GM12873 (cell line): Measurements from ENCODE around the gene TUBB3.

ENCODE experiments used
- CTCF ChIP-seq: IDR thresholded peaks from 2 replicates; pipeline ENCODE4 v1.5.1; 2012; ENCODE audit warnings: low read depth, mild to moderate bottlenecking, moderate library complexity, low read length, control low read depth; ENCODE audit not compliant: insufficient read depth; ENCODE audit errors: missing control alignments

TUBB3 gene

GRCh38 chr16:89954462-89954861 is 31.3 kb downstream of the TUBB3 start:
- no peak for TF ChIP-seq CTCF

- TF ChIP-seq CTCF, result no peak
These were observed 32.0 kb downstream of the TUBB3 start for GRCh38 chr16:89955001-89955685.

GRCh38 chr16:89956505-89957215 is 33.5 kb downstream of the TUBB3 start:
- TF ChIP-seq CTCF, result no peak

GRCh38 chr16:89957216-89957785 is 34.2 kb downstream of the TUBB3 start:
- TF ChIP-seq CTCF, result no peak

- no peak for TF ChIP-seq CTCF
These were observed 34.9 kb downstream of the TUBB3 start for GRCh38 chr16:89958068-89958467.

GRCh38 chr16:89958596-89958995 is 35.5 kb downstream of the TUBB3 start:
- no peak for TF ChIP-seq CTCF

- no peak for TF ChIP-seq CTCF
These were observed 37.8 kb downstream of the TUBB3 start for GRCh38 chr16:89960966-89961365.
